ENCODE measurements around the gene MRPL28. TPM values are rescaled to one million over a fixed set of nuclear protein-coding genes. Genes with fewer than 3 reads are reported as not detected.

MRPL28 gene
- total RNA-seq, 1 experiment from 2014 or later, result 91.2 TPM

GRCh38 chr16:391885-392335, 21.6 kb upstream of the MRPL28 start:
- Histone ChIP-seq H3K4me3 (ENCODE audit: low read depth, low read length) (no peak overlapping the region), H3K4me1 (peaks cover 18% of the 10 kb centered on the region), H3K9me3 (0 out of 2 replicates have a peak, but pooled peaks cover 3% of the 10 kb centered on the region), H3K27me3 (replicated peaks; ENCODE audit: control insufficient read depth, insufficient read depth, low read length) (no peaks in the 10 kb centered on the region), H3K36me3 (ENCODE audit: control insufficient read depth, insufficient read depth, low read length) (no peaks in the 10 kb centered on the region)
- Mint-ChIP-seq H3K4me1 (ENCODE audit: low read depth, unreplicated experiment) (peaks cover 20% of the 10 kb centered on the region), H3K27ac (ENCODE audit: unreplicated experiment) (no peak overlapping the region), H3K4me3 (ENCODE audit: unreplicated experiment) (no peak overlapping the region), H3K27me3 (ENCODE audit: insufficient read depth, unreplicated experiment) (no peaks in the 10 kb centered on the region), H3K9me3 (ENCODE audit: unreplicated experiment) (no peaks in the 10 kb centered on the region), H3K36me3 (ENCODE audit: insufficient read depth, unreplicated experiment) (peaks cover 8% of the 10 kb centered on the region)
- BruUV-seq (replicated peaks), result no TSS peak
- TF ChIP-seq CTCF (IDR thresholded peaks at IDR 0.05; ENCODE audit: insufficient read depth in 1 of 2, low read depth in 1 of 2, low read length in 1 of 2, severe bottlenecking in 1 of 2, unreplicated experiment in 1 of 2), result peak; percentile 64 to 69
- DNase-seq, result peak; percentile 47 to 76
- POLR2A ChIA-PET, result no interaction called here
- CTCF ChIA-PET, result interaction anchor here (0.7 to 1.0 kb wide), 3 partner anchors 103 to 609 kb away, joined by 3 read pairs; no protein-coding TSS in a partner anchor
- intact Hi-C loops (cut with micrococcal nuclease; ENCODE audit: unreplicated experiment), result no loop called here

DNA sequence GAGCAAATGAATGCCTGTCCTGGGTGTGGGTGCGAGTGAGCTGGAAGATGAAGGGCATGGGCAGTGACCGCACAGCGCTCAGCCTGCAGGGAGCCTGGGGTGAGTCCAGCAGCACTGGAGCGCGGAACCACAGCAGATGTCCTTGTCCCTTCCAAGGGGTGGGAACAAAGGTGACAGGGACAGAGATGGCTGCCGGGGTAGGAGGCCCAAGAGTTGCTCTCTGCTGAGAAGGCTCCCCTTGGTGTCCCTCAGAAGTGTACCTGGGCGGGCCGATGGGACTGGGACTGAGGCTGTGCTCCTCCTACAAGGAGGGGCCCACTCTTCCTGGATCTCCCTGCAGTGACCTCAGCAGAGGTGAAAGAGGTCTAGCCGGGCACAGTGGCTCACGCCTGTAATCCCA, 19.0 kb upstream of the MRPL28 start:
- CTCF ChIA-PET, result no interaction called here

More for the DNA sequence above, 19.0 kb upstream of the MRPL28 start:
- H3K27me3 ChIP-seq (replicated peaks; ENCODE audit: control insufficient read depth, insufficient read depth, low read length), result no peaks in the 10 kb centered on the region
- 0 out of 2 replicates have a peak, but pooled peaks cover 3% of the 10 kb centered on the region for H3K9me3 ChIP-seq
- no peaks in the 10 kb centered on the region for H3K36me3 ChIP-seq (ENCODE audit: control insufficient read depth, insufficient read depth, low read length)
- peak in 1 of 2 experiments; percentile 34 for DNase-seq
- TF ChIP-seq CTCF (IDR thresholded peaks at IDR 0.05; ENCODE audit: insufficient read depth in 1 of 2, low read depth in 1 of 2, low read length in 1 of 2, severe bottlenecking in 1 of 2, unreplicated experiment in 1 of 2), result no peak
- Mint-ChIP-seq H3K9me3 (ENCODE audit: unreplicated experiment) (no peaks in the 10 kb centered on the region), H3K27ac (ENCODE audit: unreplicated experiment) (peak overlapping the region; percentile 79), H3K4me1 (ENCODE audit: low read depth, unreplicated experiment) (peaks cover 20% of the 10 kb centered on the region), H3K36me3 (ENCODE audit: insufficient read depth, unreplicated experiment) (peaks cover 4% of the 10 kb centered on the region), H3K4me3 (ENCODE audit: unreplicated experiment) (no peak overlapping the region), H3K27me3 (ENCODE audit: insufficient read depth, unreplicated experiment) (no peaks in the 10 kb centered on the region)
- peaks cover 18% of the 10 kb centered on the region for H3K4me1 ChIP-seq
- H3K4me3 ChIP-seq (ENCODE audit: low read depth, low read length), result no peak overlapping the region
- no TSS peak for BruUV-seq (replicated peaks)
- intact Hi-C loops (cut with micrococcal nuclease; ENCODE audit: unreplicated experiment), result loop anchor here (5.0 kb wide), 1 partner anchor 108 kb away; no protein-coding TSS in a partner anchor
- POLR2A ChIA-PET, result interaction anchor here (0.6 kb wide), 1 partner anchor 102 kb away, joined by 3 read pairs; no protein-coding TSS in a partner anchor
